Osteoblast (primary cell): ENCODE data around the gene SLC6A6. TPM values are rescaled to one million over a fixed set of nuclear protein-coding genes. Genes with fewer than 3 reads are reported as not detected.

ENCODE experiments used
- DNase-seq: peaks from one replicate; pipeline ENCODE4 v3.0.0; 2011; ENCODE audit warnings: low spot score, mixed read lengths; ENCODE audit not compliant: insufficient read length; ENCODE audit errors: missing footprints
- H2AFZ ChIP-seq: 2 replicates; pipeline ENCODE4 v1.6.0; 2011; ENCODE audit warnings: mild to moderate bottlenecking, low read length
- H3K27ac ChIP-seq: 2 replicates; pipeline ENCODE4 v1.5.1; 2011; ENCODE audit warnings: mild to moderate bottlenecking, low read depth, low read length, moderate library complexity
- H3K27me3 ChIP-seq: 2 replicates; pipeline ENCODE4 v1.6.0; 2012; ENCODE audit warnings: mild to moderate bottlenecking, control low read depth, inconsistent platforms, low read length, moderate library complexity; ENCODE audit not compliant: insufficient read depth
- H3K36me3 ChIP-seq: 2 replicates; pipeline ENCODE4 v1.5.1; 2011; ENCODE audit warnings: mild to moderate bottlenecking, low read length, control low read depth, moderate library complexity; ENCODE audit not compliant: insufficient read depth
- H3K4me1 ChIP-seq: 2 replicates; pipeline ENCODE4 v1.5.1; 2011; ENCODE audit warnings: mild to moderate bottlenecking, low read length, control low read depth, moderate library complexity; ENCODE audit not compliant: insufficient read depth
- H3K4me2 ChIP-seq: 2 replicates; pipeline ENCODE4 v1.6.0; 2011; ENCODE audit warnings: mild to moderate bottlenecking, low read length; ENCODE audit not compliant: insufficient read depth
- H3K4me3 ChIP-seq: fragments of 200-600 bp; sonication (generic); 3 replicates; pipeline ENCODE4 v1.5.1; 2012; ENCODE audit warnings: mild to moderate bottlenecking, low read length, inconsistent platforms; ENCODE audit not compliant: insufficient read depth
- H3K79me2 ChIP-seq: 2 replicates; pipeline ENCODE4 v1.6.0; 2012; ENCODE audit warnings: mild to moderate bottlenecking, low read length, control low read depth, inconsistent platforms; ENCODE audit not compliant: insufficient read depth
- H3K9me3 ChIP-seq: 2 replicates; pipeline ENCODE4 v1.5.1; 2011; ENCODE audit warnings: low read depth, low read length, control low read depth
- H4K20me1 ChIP-seq: 2 replicates; pipeline ENCODE4 v1.6.0; 2012; ENCODE audit warnings: mild to moderate bottlenecking, low read length, control low read depth; ENCODE audit not compliant: insufficient read depth
- CTCF ChIP-seq: IDR thresholded peaks from 2 replicates; pipeline ENCODE4 v1.5.1; 2011; ENCODE audit warnings: mild to moderate bottlenecking, low read depth, low read length, moderate library complexity; ENCODE audit errors: extremely low read depth
- total RNA-seq: library from RNA; depleted of rRNA; stranded (reverse); fragments of >200 nt; gene quantifications from 2 replicates; pipeline ENCODE4 v1.2.3, GENCODE V29; 2012

The SLC6A6 gene
- total RNA-seq, 1 donor: 86.5 TPM

DNA sequence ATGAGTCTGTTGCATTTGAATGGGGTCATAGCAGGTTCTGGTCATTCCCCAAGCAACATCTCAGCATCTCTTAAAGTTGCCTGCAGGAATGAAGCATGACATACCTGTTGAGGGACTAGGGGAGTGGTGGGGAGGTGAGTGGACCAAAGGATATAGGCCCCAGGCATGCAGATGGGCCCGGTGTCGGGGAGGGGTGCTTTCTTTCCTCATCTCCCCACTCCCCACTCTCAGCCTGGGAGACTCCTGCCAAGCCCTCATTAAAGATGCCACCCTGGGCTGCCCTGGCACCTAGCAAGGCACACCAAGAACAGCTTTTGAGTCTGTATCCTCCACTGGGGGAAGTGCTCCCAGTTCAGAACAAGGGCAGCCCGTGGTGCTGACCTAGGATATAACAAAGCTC, 83.6 kb downstream of the SLC6A6 start:
- Histone ChIP-seq H3K4me3 (no peak overlapping the region), H4K20me1 (no peaks in the 10 kb centered on the region), H3K79me2 (no peaks in the 10 kb centered on the region), H3K9me3 (no peaks in the 10 kb centered on the region), H3K27me3 (no peaks in the 10 kb centered on the region), H3K27ac (no peak overlapping the region), H2AFZ (no peak overlapping the region), H3K36me3 (peaks cover 76% of the 10 kb centered on the region), H3K4me2 (no peak overlapping the region), H3K4me1 (no peaks in the 10 kb centered on the region)
- DNase-seq: peak; percentile 55
- no peak for TF ChIP-seq CTCF

- Histone ChIP-seq H3K4me3 (no peak overlapping the region), H3K4me1 (no peaks in the 10 kb centered on the region), H3K27me3 (no peaks in the 10 kb centered on the region), H4K20me1 (no peaks in the 10 kb centered on the region), H2AFZ (no peak overlapping the region), H3K36me3 (peaks cover 71% of the 10 kb centered on the region), H3K4me2 (no peak overlapping the region), H3K27ac (no peak overlapping the region), H3K9me3 (no peaks in the 10 kb centered on the region), H3K79me2 (no peaks in the 10 kb centered on the region)
- no peak for TF ChIP-seq CTCF
- DNase-seq: peak; percentile 38
Observed at GRCh38 chr3:14486460-14486859, 84.1 kb downstream of the SLC6A6 start.

GRCh38 chr3:14487086-14487485, 84.7 kb downstream of the SLC6A6 start:
- H3K36me3 ChIP-seq: peaks cover 65% of the 10 kb centered on the region
- no peak for TF ChIP-seq CTCF

DNA sequence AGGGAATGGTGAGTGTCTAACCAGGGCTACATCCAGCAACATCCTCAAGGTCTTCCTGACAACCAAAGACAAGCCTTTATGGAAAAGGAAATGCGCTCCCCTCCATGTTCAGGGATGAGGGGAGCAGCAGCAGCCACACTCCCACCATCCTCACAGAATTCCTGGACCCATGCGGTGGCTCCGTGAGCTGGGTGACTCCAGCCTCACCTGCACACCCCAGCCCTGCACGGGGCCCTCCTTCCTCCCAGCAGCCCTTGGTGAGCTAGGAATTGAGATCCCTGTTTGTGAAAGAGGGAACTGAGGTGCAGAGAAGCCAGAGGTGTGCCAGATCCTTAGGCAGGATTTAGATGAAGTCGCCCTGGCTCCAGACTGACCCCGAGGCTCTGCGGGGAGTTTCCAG, 85.4 kb downstream of the SLC6A6 start:
- Histone ChIP-seq H3K79me2 (no peaks in the 10 kb centered on the region), H3K36me3 (peaks cover 58% of the 10 kb centered on the region), H3K4me1 (no peaks in the 10 kb centered on the region), H3K4me2 (no peak overlapping the region), H3K9me3 (no peaks in the 10 kb centered on the region), H3K4me3 (no peak overlapping the region), H4K20me1 (no peaks in the 10 kb centered on the region), H2AFZ (no peak overlapping the region), H3K27ac (no peak overlapping the region), H3K27me3 (no peaks in the 10 kb centered on the region)
- TF ChIP-seq CTCF: no peak
- DNase-seq: peak; percentile 59

More at GRCh38 chr3:14487086-14487485, 84.7 kb downstream of the SLC6A6 start:
- H3K9me3 ChIP-seq: no peaks in the 10 kb centered on the region
- H3K4me3 ChIP-seq: no peak overlapping the region
- H2AFZ ChIP-seq: no peak overlapping the region
- no peak overlapping the region for H3K4me2 ChIP-seq
- H3K79me2 ChIP-seq: no peaks in the 10 kb centered on the region
- no peaks in the 10 kb centered on the region for H3K4me1 ChIP-seq
- no peaks in the 10 kb centered on the region for H4K20me1 ChIP-seq
- no peaks in the 10 kb centered on the region for H3K27me3 ChIP-seq
- no peak overlapping the region for H3K27ac ChIP-seq
- peak; percentile 57 for DNase-seq
